K562 (cell line): ENCODE results near the gene HEATR3. TPM values are rescaled to one million over a fixed set of nuclear protein-coding genes. Genes with fewer than 3 reads are reported as not detected.

Experiments
- ARID4B ChIP-seq: sonication (generic); formaldehyde crosslinking; IDR thresholded peaks from 2 replicates; pipeline ENCODE4 v1.8.0; 2022; ENCODE audit warnings: mild to moderate bottlenecking, missing genetic modification reagents
- MXI1 ChIP-seq: IDR thresholded peaks from 2 replicates; pipeline ENCODE4 v1.6.1; 2011; ENCODE audit warnings: low read depth, mild to moderate bottlenecking, improper control_type of control experiment, low read length
- PHF20 ChIP-seq: fragments of 450-650 bp; IDR thresholded peaks from 2 replicates; pipeline ENCODE4 v1.6.1; 2018; ENCODE audit not compliant: partially characterized antibody
- SIX5 ChIP-seq, 2 experiments: IDR thresholded peaks; 2 replicates each; pipeline ENCODE4 v1.6.1; 2011; ENCODE audit warnings: low read length in 2 of 2, borderline replicate concordance in 1 of 2, low read depth in 1 of 2, mild to moderate bottlenecking in 1 of 2, moderate library complexity in 1 of 2; ENCODE audit not compliant: insufficient read depth in 1 of 2
- TAF1 ChIP-seq: IDR thresholded peaks from 2 replicates; pipeline ENCODE4 v1.6.1; 2011; ENCODE audit warnings: mild to moderate bottlenecking, low read length, moderate library complexity; ENCODE audit not compliant: insufficient read depth, control insufficient read depth, severe bottlenecking; ENCODE audit errors: extremely low read depth
- ZBTB34 ChIP-seq: fragments of 250-450 bp; sonication (Bioruptor Pico); IDR thresholded peaks from 2 replicates; pipeline ENCODE4 v1.8.0; 2021; ENCODE audit warnings: mild to moderate bottlenecking, moderate library complexity
- ZNF444 ChIP-seq: fragments of 250-450 bp; sonication (Bioruptor Pico); IDR thresholded peaks from 2 replicates; pipeline ENCODE4 v1.4.0; 2020; ENCODE audit warnings: mild to moderate bottlenecking, moderate library complexity
- polyA plus RNA-seq, 8 experiments: library from polyadenylated mRNA; depleted of rRNA in 4 of 8; stranded (reverse) in 5 of 8; unstranded in 3 of 8; fragments of >200 nt; fragmentation: Nextera tagmentation in 2 of 8; fragmentation: Illumina TruSeq in 1 of 8; extraction: Ambion mirVana in 2 of 8; extraction: Trizol in 1 of 8; gene quantifications; 2 replicates each; pipeline versions ENCODE4 v1.2.1 to v1.2.3, GENCODE V29; 2011 to 2014; ENCODE audit warnings: inconsistent platforms in 1 of 8, missing spikeins in 1 of 8
- total RNA-seq, 7 experiments: library from RNA; depleted of rRNA in 6 of 7; stranded (reverse); fragments of >200 nt in 6 of 7; fragmentation: Illumina TruSeq in 2 of 7; extraction: Trizol in 2 of 7; gene quantifications; 2 replicates each; pipeline versions ENCODE4 v1.2.1 to v1.2.3, GENCODE V29; 2011 to 2021; ENCODE audit warnings: low replicate concordance in 1 of 7

The HEATR3 gene
- total and polyA plus RNA-seq, 9 of the 15 experiments (the other 6 are each of a cell fraction or from before 2014, with no cell fraction given), result 1.7 to 30.2 (median 18.8) TPM

- TF ChIP-seq TAF1 (peak; percentile 59), PHF20 (peak; percentile 70), ZNF444 (CRISPR knock-in tag) (no peak), ARID4B (peak; percentile 63; the same call in 1 of the 2 replicates), MXI1 (peak; percentile 35; the same call in 1 of the 2 replicates), SIX5 (IDR thresholded peaks at IDR 0.05; ENCODE audit: borderline replicate concordance in 1 of 2, insufficient read depth in 1 of 2, low read depth in 1 of 2, low read length in 2 of 2) (no peak), ZBTB34 (no peak)
These were observed 87.2 kb downstream of the HEATR3 start, which contains the start of gene TENT4B (continued) for GRCh38 chr16:50152807-50153595.
